Measurements from ENCODE around the gene SMARCC2.

SMARCC2 gene

GRCh38 chr12:56146492-56147460 lies 42.5 kb downstream of the SMARCC2 start:
- DNase-seq, result no peak

GRCh38 chr12:56145217-56145616 lies 44.1 kb downstream of the SMARCC2 start:
- no peak for DNase-seq

DNA sequence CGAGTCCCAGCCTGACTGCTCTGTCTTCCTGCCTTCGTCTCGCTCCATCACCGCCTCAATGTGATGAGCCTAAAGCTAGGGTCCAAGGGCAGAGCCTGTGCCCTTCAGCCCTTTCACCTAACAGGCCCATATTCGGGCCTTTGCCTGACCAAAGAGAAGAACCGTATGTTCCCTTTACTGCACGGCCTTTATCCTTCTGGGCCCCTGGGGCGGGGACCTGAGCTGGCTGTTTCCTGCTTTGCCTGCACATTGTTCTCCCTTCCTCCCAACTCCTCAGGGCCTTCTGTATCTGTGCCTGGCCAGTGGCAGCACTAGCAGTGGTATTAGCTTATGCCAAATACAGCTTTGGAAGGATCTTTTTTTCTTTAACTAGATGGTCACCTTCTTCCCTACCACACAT lies 45.4 kb downstream of the SMARCC2 start:
- no peak for DNase-seq

GRCh38 chr12:56143217-56143616 lies 46.1 kb downstream of the SMARCC2 start:
- DNase-seq, result no peak

GRCh38 chr12:56141946-56142784 lies 47.1 kb downstream of the SMARCC2 start:
- no peak for DNase-seq

DNA sequence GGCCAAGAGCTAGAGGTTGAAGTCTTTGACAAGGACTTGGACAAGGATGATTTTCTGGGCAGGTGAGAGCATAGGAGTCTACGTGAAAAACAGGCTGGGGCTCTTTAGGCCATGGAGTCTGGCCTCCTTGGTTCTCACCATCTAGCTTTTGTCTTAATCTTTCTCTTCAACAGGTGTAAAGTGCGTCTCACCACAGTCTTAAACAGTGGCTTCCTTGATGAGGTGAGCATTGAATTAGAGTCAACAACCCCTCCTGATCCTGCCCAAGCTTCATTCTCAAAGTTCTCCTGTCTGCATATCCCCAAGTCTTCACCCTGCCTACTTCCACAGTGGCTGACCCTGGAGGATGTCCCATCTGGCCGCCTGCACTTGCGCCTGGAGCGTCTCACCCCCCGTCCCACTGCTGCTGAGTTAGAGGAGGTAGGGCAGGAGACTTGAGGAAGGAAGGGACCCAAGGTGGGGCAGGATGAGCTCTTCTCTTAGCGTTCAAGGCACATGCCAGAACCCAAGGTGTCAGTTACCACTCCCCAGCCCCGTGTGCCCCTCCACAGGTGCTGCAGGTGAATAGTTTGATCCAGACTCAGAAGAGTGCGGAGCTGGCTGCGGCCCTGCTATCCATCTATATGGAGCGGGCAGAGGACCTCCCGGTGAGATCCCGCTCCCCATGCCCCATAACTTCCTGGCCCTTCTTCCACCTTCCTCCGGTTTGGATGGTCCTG lies 51.3 kb downstream of the SMARCC2 start:
- DNase-seq, result no peak

GRCh38 chr12:56134897-56135296 lies 54.4 kb downstream of the SMARCC2 start:
- DNase-seq, result no peak

DNA sequence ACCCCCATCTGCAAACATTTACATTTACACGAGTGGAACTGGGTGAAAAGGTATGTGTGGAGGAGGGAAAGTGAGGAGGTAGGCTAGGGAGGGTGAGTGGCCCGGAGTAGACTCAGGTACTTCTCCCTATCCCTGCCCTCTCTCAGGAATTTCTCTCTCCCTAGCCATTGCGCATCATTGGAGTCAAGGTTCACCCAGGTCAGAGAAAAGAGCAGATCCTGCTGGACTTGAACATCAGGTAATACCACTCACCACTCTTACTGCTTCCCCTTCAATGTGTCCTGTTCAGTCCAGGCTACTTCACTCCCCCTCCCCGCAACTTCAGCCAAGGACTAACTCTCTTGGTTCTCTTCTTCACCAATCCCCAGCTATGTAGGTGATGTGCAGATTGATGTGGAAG lies 58.4 kb downstream of the SMARCC2 start:
- DNase-seq, result no peak

DNA sequence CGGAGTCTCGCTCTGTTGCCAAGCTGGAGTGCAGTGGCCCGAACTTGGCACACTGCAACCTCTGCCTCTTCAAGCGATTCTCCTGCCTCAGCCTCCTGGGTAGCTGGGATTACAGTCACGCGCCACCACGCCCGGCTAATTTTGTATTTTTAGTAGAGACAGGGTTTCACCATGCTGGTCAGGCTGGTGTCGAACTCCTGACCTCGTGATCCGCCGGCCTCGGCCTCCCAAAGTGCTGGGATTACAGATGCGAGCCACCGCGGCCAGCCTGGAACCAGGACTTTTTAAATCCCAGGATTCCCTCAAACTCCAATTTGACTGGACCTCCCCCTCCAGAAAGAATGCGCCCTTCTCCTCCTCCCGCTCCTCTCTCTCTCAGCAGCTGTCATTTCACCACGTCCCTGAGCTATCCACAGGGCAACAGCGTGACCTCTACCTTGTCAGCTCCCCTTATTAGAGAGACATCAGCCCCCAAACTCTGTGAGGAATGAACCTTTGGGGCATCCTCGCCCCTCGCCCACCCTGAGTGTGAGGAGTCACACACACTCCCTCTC lies 59.3 kb downstream of the SMARCC2 start:
- DNase-seq, result no peak

- DNase-seq, result peak; percentile 82
Observed at GRCh38 chr12:56129206-56129941, 59.9 kb downstream of the SMARCC2 start.

- no peak for DNase-seq
Observed at GRCh38 chr12:56128670-56129205, 60.5 kb downstream of the SMARCC2 start.

DNA sequence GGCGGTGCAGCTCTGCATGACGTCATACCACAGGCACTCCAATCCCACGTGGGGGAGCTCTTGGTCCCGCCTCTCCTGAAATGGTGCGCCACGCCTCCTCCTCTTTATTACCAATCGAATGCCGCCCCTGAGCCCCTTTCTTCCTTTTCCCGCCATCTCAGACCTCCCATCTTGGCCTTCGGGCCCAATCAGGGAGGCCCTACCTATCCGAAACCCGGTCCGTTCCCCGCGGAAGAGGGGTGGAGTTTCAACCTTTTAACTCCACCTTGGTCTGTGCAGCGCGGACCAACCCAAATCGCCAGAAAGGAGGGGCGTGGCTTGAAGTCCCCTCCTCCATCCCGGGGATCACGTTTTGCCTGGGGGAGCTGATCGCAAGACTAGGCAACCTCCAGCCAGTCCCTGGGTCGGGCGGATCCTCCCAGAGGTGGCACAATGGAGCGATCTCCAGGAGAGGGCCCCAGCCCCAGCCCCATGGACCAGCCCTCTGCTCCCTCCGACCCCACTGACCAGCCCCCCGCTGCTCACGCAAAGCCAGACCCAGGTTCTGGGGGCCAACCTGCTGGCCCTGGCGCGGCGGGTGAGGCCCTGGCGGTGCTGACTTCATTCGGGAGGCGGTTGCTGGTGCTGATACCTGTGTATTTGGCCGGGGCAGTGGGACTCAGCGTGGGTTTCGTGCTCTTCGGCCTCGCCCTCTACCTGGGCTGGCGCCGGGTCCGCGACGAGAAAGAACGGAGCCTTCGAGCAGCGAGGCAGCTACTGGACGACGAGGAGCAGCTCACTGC lies 61.2 kb downstream of the SMARCC2 start, which contains the start of gene ESYT1:
Gene ESYT1, plus strand, starts transcription at position 380 of the 782 bp plus-strand sequence. Its CDS starts 53 bp downstream, at position 433.
- peak; percentile 100 for DNase-seq

DNA sequence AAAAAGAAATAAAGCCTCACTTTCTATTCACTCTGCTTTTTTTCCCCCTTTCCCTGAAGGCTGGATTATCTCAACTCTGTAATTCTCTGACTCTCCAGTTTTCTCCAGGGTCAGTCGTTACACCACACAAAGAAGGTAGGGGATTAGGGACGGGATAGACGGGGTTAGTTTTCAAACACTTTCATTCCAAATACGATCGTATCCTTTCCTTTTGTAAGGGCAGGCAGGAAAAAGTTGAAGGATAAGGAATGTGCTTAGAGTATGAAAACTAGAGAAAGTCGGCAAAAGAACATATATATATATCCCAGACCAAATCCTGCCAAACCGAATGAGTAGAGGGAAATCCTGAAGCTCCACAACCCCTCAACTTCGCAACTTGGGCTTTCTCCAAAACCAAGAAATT lies 61.8 kb downstream of the SMARCC2 start:
- no peak for DNase-seq

- DNase-seq, result no peak
Observed at GRCh38 chr12:56126732-56127239, 62.5 kb downstream of the SMARCC2 start.

DNA sequence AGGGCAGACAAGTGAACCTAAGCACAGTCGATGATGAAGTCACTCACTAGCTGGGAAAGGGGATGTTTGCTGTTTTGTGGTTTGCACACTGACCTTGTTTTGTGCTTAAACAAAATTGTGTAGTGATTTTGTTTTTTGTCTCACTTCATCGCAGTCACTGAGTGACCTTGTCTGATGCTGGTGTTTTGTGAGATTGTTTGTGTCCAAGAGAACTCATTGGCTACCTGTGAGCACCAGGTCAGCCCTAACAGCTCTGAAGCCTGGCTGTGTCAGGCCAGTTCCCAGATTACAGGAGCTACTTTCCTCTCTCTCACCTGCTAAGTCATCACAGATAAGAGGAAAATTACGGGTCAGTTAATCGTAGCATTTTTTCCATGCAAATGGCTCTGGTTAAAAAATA lies 65.2 kb downstream of the SMARCC2 start:
- DNase-seq, result no peak

- no peak for DNase-seq
Observed at GRCh38 chr12:56122637-56123036, 66.6 kb downstream of the SMARCC2 start.

DNA sequence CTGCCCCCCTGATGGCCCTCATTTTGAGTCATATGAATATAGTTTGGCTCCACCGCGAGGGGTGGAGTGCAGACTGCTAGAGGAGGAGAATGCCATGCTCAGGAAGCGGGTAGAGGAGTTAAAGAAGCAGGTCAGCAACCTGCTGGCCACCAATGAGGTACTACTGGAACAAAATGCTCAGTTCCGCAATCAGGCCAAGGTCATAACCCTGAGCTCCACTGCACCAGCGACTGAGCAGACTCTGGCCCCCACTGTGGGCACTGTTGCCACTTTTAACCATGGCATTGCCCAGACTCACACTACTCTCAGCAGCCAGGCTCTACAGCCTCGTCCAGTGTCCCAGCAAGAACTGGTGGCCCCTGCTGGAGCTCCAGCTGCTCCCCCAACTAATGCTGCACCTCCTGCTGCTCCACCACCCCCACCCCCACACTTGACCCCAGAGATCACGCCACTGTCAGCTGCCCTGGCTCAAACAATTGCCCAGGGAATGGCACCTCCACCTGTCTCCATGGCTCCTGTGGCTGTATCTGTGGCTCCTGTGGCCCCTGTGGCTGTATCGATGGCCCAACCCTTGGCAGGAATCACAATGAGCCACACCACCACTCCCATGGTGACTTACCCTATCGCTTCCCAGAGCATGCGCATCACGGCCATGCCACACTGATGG lies 67.9 kb downstream of the SMARCC2 start:
- DNase-seq, result no peak

GRCh38 chr12:56120158-56120846 lies 69.0 kb downstream of the SMARCC2 start:
- no peak for DNase-seq

DNA sequence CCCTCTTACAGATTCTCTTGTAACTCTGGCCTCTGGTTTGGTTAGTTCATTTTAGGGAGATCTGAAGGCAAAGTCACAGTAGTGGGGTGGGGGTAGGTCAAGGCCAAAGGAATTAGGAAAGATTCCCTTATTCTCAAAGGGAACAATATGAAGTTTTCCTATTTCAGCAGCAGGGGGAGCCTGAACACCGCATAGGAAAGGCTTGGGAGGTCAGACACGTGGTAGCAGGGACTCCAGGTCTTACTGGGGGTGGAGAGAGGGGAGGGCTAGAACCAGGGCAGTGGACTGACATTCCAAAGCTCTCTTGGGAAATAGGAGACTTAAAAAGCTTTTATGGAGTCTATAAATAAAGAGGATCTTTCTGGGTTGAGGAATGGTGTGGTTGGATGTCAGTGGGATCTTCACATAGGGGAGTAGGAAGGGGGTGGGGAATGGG lies 69.9 kb downstream of the SMARCC2 start:
- DNase-seq, result peak; percentile 75
